GM12892 (cell line): ENCODE measurements around the gene TM9SF2.

Experiments used
- DNase-seq: peaks from one replicate; pipeline ENCODE4 v3.0.0; 2011; ENCODE audit not compliant: insufficient read length
- FAIRE-seq: peaks from 2 replicates; lab custom pipeline; 2011; peaks lifted over from hg19 to GRCh38; lab: Jason Lieb, UNC
- POLR2A ChIP-seq: IDR thresholded peaks from 2 replicates; pipeline ENCODE4 v1.6.1; 2011; ENCODE audit warnings: low read depth, low read length, control low read depth
- POLR2AphosphoS5 ChIP-seq: IDR thresholded peaks from 2 replicates; pipeline ENCODE4 v1.6.1; 2011; ENCODE audit warnings: low read depth, low read length, control low read depth
- TAF1 ChIP-seq: IDR thresholded peaks from 2 replicates; pipeline ENCODE4 v1.6.1; 2011; ENCODE audit warnings: low read depth, mild to moderate bottlenecking, control low read depth, low read length, borderline replicate concordance

TM9SF2 gene

DNA sequence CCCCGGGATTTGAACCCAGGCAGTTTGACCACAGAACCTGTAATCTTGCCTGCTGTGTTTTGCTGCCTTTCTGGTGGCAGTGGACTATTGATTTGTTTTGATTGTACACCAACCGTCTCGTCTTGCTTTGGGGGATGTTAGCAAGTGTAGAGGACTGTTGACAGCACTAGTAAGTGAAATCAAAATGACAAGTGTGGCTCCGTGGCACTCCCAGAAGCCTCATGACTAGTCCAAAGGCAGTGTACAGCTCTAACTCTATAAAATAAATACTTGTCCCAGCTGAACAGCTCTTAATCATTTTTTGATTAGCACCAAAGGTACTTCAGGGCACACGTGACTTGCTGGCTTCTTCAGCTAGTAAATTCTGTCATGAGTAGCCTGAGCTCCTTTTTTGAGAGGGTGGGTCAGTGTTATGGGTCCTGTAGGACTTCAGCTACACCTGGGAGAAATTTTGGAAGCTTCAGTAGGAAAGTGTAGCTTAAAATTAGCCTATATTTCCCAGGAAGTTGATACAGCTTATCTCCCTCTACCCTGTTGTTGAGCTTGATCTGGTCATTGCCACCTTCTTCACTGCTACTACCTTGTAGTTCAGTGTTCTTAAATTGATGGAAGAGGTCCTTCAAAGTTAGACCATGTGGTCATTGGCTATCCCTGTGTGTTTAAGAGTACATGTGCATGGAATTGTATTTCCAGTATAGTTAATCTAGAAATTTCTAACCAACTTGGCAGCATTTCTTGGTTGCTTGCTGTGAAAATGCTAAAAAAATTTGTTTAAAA is 15.1 kb downstream of the TM9SF2 start:
- FAIRE-seq = peak; percentile 62
- TF ChIP-seq TAF1 = no peak
- TF ChIP-seq POLR2A = no peak
- TF ChIP-seq POLR2AphosphoS5 = no peak
- DNase-seq = no peak

- TF ChIP-seq POLR2A = no peak
- TF ChIP-seq TAF1 = no peak
- TF ChIP-seq POLR2AphosphoS5 = no peak
- peak; percentile 27 for FAIRE-seq
- no peak for DNase-seq
Observed at GRCh38 chr13:99517577-99517976, 16.3 kb downstream of the TM9SF2 start.

- TF ChIP-seq TAF1 (no peak), POLR2AphosphoS5 (no peak), POLR2A (no peak)
- no peak for FAIRE-seq
- no peak for DNase-seq
Observed at GRCh38 chr13:99517984-99518383, 16.7 kb downstream of the TM9SF2 start.

DNA sequence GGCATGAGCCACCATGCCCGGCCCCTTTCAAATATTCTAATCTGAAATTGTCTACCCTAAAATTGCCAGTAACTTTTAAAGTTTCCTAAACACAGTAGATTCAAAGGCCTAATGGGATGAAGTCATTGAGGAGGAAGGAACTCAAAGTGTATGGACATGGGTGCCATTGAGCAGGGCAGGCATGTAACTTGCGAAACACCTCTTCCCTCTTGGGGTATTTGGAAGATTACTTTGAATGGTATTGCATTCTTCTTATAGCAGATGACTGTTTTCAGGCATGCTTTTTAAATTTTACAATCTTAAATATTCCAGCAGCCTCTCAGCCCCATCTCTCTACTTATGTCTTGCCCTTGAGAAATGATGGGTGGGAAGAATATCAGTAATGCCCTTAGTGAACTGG is 21.0 kb downstream of the TM9SF2 start:
- FAIRE-seq = no peak
- TF ChIP-seq POLR2A (no peak), TAF1 (no peak), POLR2AphosphoS5 (no peak)
- DNase-seq = no peak

GRCh38 chr13:99523838-99524237 is 22.6 kb downstream of the TM9SF2 start:
- DNase-seq (no peak), FAIRE-seq (no peak)
- no peak for TF ChIP-seq POLR2A
- no peak for TF ChIP-seq TAF1
- no peak for TF ChIP-seq POLR2AphosphoS5

GRCh38 chr13:99525967-99526366 is 24.7 kb downstream of the TM9SF2 start:
- no peak for FAIRE-seq
- TF ChIP-seq POLR2AphosphoS5 = no peak

GRCh38 chr13:99526549-99526948 is 25.3 kb downstream of the TM9SF2 start:
- TF ChIP-seq POLR2A = no peak
- TF ChIP-seq TAF1 = no peak
- no peak for TF ChIP-seq POLR2AphosphoS5
- DNase-seq = no peak
- no peak for FAIRE-seq

More at GRCh38 chr13:99525967-99526366, 24.7 kb downstream of the TM9SF2 start:
- no peak for DNase-seq

GRCh38 chr13:99527301-99527700 is 26.0 kb downstream of the TM9SF2 start:
- TF ChIP-seq TAF1 = no peak
- no peak for TF ChIP-seq POLR2AphosphoS5
- no peak for TF ChIP-seq POLR2A
- FAIRE-seq (no peak), DNase-seq (no peak)

DNA sequence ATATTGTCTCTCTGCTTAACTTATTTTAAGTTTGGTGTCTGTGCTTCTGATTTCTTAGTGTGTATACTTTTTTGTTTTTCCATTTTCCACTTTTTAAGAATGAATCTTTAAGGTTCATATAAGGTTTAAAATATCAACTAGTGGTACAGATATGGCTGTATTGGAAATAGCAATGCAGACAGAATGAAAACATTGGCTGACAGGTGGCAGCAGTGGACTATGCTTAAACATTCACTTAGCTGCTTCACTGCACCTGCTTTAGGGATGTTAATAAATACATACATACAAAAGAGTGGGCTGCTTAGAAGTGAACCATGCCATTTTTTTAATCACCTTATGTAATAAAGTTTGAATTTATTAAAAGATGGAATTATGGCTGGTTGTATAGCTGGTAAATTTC is 27.3 kb downstream of the TM9SF2 start:
- peak; percentile 60 for FAIRE-seq
- DNase-seq = no peak
- TF ChIP-seq POLR2AphosphoS5 = no peak

- DNase-seq (no peak), FAIRE-seq (no peak)
Observed at GRCh38 chr13:99536023-99536422, 34.8 kb downstream of the TM9SF2 start.

GRCh38 chr13:99540530-99540929 is 39.3 kb downstream of the TM9SF2 start:
- no peak for TF ChIP-seq POLR2AphosphoS5
- no peak for TF ChIP-seq TAF1
- no peak for TF ChIP-seq POLR2A
- no peak for DNase-seq
- FAIRE-seq = no peak

More at GRCh38 chr13:99536023-99536422, 34.8 kb downstream of the TM9SF2 start:
- TF ChIP-seq TAF1 = no peak
- TF ChIP-seq POLR2AphosphoS5 = no peak
- TF ChIP-seq POLR2A = no peak

DNA sequence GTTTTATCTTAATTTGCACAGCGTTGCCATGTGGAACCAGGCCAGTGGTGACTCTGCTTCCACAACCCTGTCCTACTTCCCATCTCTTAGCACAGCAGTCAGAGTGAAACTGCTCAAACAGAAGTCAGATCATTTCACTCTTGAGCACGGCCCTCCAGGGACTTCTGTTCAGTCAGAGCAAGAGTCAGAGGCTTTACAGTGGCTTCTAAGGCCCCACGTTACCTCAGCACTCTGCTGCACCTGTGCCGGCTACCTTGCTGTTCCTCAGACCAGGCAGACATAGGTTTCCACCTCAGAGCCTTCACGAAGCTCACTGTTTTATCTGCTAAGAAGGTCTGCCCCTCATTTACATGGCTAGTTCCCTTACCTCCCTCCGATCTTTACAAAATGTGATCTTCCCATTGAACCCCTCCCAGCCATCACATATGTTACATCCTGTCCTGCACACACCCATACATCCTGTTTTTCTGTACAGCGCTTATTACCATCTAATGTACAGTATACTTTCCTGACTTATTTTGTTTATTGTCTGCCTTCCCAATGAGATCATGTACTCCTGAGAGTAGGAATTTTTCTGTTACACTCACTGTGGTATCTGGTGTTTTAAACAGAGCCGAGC is 41.6 kb downstream of the TM9SF2 start:
- DNase-seq (peak; percentile 40), FAIRE-seq (peak; percentile 99)

More for the DNA sequence above, 41.6 kb downstream of the TM9SF2 start:
- TF ChIP-seq TAF1 (no peak), POLR2A (no peak), POLR2AphosphoS5 (peak; percentile 66; the same call in 1 of the 2 replicates)
